ENCODE data around the gene CCDC192.
"Not testable (repeated sequence)": the region's sequence is repeated elsewhere in the genome, so short reads cannot be mapped to it uniquely, and the experiment has no call there.

The CCDC192 gene

GRCh38 chr5:127758766-127759283 is 55.6 kb downstream of the CCDC192 start:
- in situ Hi-C loops (cut with MboI; ENCODE audit: low sequenced_read_pairs) = no loop called here

- in situ Hi-C loops (cut with MboI; ENCODE audit: low sequenced_read_pairs) = no loop called here
Measured at GRCh38 chr5:127761869-127762268, 58.7 kb downstream of the CCDC192 start.

- in situ Hi-C loops (cut with MboI; ENCODE audit: low sequenced_read_pairs) = no loop called here
Measured at GRCh38 chr5:127762412-127762811, 59.2 kb downstream of the CCDC192 start.

GRCh38 chr5:127766676-127767335 is 63.6 kb downstream of the CCDC192 start:
- in situ Hi-C loops (cut with MboI; ENCODE audit: low sequenced_read_pairs) = no loop called here

- in situ Hi-C loops (cut with MboI; ENCODE audit: low sequenced_read_pairs) = no loop called here
Measured at GRCh38 chr5:127769386-127769785, 66.2 kb downstream of the CCDC192 start.

GRCh38 chr5:127770272-127770671 is 67.1 kb downstream of the CCDC192 start:
- in situ Hi-C loops (cut with MboI; ENCODE audit: low sequenced_read_pairs) = no loop called here

- in situ Hi-C loops (cut with MboI; ENCODE audit: low sequenced_read_pairs) = no loop called here
Measured at GRCh38 chr5:127772531-127772930, 69.3 kb downstream of the CCDC192 start.

GRCh38 chr5:127774221-127774620 is 71.0 kb downstream of the CCDC192 start:
- in situ Hi-C loops (cut with MboI; ENCODE audit: low sequenced_read_pairs) = no loop called here

GRCh38 chr5:127776477-127776876 is 73.3 kb downstream of the CCDC192 start:
- in situ Hi-C loops (cut with MboI; ENCODE audit: low sequenced_read_pairs) = no loop called here

- in situ Hi-C loops (cut with MboI; ENCODE audit: low sequenced_read_pairs) = no loop called here
Measured at GRCh38 chr5:127777957-127778356, 74.8 kb downstream of the CCDC192 start.

- in situ Hi-C loops (cut with MboI; ENCODE audit: low sequenced_read_pairs) = not testable (repeated sequence)
Measured at GRCh38 chr5:127782450-127782849, 79.3 kb downstream of the CCDC192 start.

GRCh38 chr5:127785098-127785927 is 82.1 kb downstream of the CCDC192 start:
- in situ Hi-C loops (cut with MboI; ENCODE audit: low sequenced_read_pairs) = no loop called here

- in situ Hi-C loops (cut with MboI; ENCODE audit: low sequenced_read_pairs) = no loop called here
Measured at GRCh38 chr5:127791439-127791838, 88.2 kb downstream of the CCDC192 start.

- in situ Hi-C loops (cut with MboI; ENCODE audit: low sequenced_read_pairs) = not testable (repeated sequence)
Measured at GRCh38 chr5:127791908-127792307, 88.7 kb downstream of the CCDC192 start.

- in situ Hi-C loops (cut with MboI; ENCODE audit: low sequenced_read_pairs) = no loop called here
Measured at GRCh38 chr5:127793052-127793451, 89.9 kb downstream of the CCDC192 start.

GRCh38 chr5:127793879-127794278 is 90.7 kb downstream of the CCDC192 start:
- in situ Hi-C loops (cut with MboI; ENCODE audit: low sequenced_read_pairs) = no loop called here

- in situ Hi-C loops (cut with MboI; ENCODE audit: low sequenced_read_pairs) = no loop called here
Measured at GRCh38 chr5:127796211-127796610, 93.0 kb downstream of the CCDC192 start.

- in situ Hi-C loops (cut with MboI; ENCODE audit: low sequenced_read_pairs) = no loop called here
Measured at GRCh38 chr5:127799293-127799905, 96.2 kb downstream of the CCDC192 start.

- in situ Hi-C loops (cut with MboI; ENCODE audit: low sequenced_read_pairs) = no loop called here
Measured at GRCh38 chr5:127801751-127802476, 98.7 kb downstream of the CCDC192 start.

GRCh38 chr5:127802477-127802865 is 99.3 kb downstream of the CCDC192 start:
- in situ Hi-C loops (cut with MboI; ENCODE audit: low sequenced_read_pairs) = no loop called here

- in situ Hi-C loops (cut with MboI; ENCODE audit: low sequenced_read_pairs) = no loop called here
Measured at GRCh38 chr5:127804886-127805426, 101.8 kb downstream of the CCDC192 start.

Data from hTERT RPE-1 (cell line).